Islet precursor cell (in vitro differentiated cells): ENCODE measurements around the gene QRFP.

Experiments
- DNase-seq: peaks from one replicate; pipeline ENCODE4 v3.0.0-alpha.2; 2018

QRFP gene, protein sequence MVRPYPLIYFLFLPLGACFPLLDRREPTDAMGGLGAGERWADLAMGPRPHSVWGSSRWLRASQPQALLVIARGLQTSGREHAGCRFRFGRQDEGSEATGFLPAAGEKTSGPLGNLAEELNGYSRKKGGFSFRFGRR

DNA sequence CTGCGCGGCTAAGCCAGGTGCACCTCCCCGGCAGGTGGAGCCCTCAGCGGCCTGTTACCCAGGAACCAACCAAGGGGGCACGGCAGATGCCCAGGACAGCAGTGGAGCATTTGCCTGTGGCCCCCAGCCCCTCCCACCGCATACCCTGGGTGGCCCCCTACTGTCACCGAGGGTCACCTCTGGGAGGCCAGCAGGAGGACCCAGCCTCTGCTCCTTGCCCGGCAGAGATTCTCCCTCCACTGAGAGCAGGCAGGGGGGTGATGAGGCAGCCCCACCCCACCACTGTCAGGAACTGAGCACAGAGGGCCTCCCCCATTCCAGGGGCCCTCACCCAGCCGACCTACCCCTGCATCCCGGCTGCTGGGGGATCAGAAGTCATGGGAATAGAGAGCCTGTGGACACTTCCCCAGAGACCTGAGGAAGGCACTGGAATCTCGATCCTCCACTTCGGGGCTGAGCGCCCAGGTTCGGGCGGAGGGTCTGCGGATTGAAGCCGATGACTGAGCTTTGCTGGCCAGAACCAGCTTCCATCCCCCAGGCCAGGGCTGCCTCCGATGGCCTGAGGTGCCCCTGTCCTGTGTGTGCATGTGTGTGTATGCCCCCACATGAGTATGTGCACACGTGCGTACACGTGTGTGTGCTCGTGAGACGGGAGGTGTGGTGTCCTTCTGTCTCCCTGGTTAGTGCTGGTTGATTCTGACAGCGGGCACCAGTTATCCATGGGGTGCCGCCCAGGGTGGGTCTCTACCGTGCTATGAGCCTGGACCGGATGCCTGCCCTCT lies at the start of gene QRFP:
Gene QRFP (minus strand): TSS at position 580 of the 782 bp plus-strand sequence. CDS start 2,974 bp downstream, outside the sequence.
- no peak for DNase-seq

DNA sequence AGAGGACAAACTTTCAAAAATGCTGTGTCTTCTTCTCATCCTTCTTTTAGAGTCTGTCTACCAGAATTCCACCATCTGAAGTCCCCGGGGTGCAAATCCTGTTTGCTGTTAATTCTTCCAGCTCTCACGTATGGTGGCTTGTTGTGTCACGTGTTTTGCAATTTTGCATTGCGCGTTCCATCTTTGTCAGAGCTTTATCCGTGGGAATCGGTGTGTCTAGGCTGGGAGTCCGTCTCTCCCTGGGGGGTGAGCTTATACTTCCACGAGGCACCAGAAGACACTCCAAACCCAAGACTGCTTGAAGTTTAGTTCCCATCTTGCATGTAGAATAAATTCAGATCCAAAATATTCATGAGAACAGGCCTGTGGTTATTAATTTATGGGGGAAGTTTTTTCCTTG lies 48.6 kb upstream of the QRFP start:
- DNase-seq: peak; percentile 38

DNA sequence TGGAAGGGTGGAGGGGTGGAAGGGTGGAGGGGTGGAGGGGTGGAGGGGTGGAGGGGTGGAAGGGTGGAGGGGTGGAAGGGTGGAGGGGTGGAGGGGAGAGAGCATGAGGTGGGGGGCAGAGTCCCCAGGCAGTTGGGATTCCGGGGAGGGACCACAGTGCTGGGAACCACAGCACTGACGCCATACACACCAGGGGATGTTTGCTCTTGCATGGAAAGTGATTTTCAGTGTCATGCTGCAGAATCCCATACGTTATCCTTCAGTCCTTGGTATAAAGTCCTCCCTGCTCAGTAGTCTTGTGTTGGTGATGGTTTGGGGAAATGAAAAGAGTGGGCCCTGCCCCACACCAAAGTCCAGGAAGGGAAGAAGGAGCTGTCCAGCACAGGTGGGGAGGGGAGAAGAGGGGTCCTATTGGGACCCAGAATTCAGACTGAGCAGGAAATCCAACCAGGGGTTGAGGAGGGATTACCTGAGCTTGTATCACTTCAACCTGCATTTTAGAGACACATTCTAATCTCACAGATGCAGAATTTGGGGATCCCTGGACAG lies 48.0 kb upstream of the QRFP start:
- DNase-seq: peak; percentile 37

DNA sequence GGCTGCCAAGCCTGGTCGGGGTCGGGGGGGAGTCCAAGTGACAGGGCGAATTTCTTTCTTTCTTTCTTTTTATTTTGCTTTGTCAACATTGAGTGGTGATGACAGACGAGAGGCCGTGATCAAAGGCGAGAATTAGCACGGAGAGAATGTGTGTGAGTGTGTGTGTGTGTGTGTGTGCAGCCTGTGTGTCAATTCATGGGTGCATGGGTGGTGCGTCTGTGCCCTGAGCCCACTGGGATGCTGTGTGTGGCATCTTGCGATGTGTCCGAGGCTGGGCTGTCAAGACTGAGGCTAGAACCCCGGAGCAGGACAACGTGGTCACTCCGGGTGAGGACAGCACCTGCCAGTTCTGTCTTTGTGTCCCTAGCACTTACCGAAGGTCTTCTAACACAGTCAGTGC lies 47.2 kb upstream of the QRFP start:
- DNase-seq: no peak

DNA sequence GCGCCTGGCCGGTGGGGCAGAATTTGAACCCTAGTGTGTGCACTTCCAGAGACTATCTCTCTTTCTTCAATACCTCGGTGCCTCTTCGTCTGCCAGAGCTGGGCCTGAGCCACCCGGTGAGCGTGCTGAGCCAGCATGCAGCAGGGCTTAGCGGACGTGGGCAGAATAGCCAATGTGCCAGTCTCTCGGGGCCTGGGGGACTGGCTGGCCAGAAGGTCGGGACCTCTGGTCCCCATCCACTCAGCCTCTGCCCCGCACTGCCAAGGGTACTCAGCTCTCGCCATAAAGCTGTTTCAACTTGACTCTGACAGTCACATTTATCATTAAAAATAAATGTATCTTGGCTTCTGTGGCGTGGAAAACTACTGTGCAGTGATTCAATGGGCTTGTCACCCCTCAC lies 46.6 kb upstream of the QRFP start:
- no peak for DNase-seq

DNA sequence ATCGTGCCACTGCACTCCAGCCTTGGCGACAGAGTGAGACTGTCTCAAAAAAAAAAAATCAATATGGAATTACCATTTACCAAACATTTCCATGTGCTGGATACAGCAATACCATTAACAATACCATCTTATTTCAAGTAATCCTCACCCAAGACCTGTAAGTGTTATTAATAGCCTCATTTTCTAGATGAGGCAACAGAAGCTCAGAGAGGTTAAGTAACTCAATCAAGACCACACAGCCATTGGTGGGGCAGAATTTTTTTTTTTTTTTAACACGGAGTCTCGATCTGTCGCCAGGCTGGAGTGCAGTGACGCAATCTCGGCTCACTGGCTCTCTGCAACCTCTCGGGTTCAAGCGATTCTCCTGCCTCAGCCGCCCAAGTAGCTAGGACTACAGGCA lies 46.1 kb upstream of the QRFP start:
- DNase-seq: no peak

DNA sequence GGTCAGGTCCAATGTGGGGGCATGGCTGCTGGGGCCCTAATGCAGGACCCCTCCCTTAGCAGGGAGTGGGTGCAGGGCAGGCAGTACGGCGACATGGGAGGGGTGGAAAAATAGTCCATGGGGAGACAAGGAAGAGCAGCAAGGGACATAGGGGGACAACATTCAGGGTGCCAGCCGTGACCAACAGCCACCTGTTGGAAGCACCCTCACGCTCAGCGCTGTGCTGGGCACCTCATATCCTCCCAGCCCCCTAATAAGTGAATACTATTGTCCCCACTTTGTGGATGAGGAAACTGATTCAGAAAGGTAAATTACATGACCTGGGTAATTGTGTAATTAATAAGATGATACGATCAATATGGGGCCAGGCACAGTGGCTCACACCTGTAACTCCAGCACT lies 45.5 kb upstream of the QRFP start:
- DNase-seq: no peak

DNA sequence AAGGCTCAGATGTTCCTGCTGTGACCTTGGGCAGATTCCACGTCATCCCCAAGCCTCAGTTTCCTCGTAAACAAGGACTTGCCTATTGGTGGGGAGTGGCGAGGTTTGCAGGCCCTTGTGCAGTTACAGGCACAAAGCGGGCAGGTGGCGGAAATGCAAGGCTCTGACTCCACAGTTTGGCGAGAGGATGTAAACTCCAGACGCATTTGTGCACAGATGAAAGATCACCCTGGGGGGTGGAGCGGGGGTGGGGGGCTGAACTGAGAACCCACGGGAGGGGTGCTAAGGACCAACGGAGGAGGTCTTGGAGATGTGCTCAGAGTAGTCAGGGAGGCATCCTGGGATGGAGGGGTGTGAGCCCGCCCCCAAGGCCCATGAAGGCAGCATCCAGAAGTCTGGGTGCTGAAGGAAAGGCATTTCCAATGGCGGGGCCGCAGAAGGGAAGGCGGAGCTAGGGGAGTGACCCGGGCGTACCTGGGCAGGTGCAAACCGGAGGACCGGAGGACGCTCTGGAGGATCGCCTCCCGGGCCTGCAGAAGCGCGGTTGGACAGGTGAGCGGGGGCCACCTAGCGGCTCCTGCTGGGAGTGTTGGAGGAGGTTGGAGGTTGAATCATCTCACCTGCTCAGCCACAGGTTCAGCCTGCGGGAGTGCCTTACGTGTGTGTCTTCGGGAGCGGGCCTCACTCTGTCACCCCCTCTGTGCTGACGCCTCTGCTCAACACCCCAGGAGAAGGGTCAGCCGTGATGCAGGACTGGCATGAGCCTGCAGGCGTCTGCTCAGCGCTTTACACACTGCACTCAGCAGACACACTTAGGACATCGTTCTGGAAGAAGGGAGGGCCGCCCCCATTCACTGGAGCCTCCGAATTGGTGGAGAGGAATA lies 44.3 kb upstream of the QRFP start:
- peak; percentile 94 for DNase-seq

DNA sequence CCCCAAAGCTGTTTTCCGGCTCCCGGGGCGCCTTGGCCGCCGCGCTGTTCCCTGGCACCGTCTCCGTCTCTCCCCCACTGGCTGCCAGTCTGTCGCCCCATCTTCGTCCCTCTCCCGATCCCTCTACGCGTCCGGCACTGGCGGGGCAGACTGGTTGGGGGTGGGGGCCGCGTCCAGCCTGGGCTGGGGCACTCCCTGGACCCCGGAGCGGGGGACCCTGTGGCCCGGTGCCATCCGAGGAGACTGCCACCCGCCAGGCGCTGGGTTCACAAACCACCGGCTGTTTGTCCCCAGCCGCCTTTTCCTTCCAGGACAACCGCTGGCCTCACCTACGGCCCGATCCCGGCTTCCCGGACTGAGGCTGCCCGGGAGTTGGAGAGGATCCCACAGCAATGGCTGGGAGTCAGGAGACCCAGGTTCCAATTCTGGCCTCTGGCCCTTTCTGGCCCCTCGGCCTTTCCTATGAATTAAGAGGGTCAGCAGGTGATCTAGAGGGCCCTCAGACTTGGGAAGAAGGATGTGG lies 43.5 kb upstream of the QRFP start:
- peak; percentile 53 for DNase-seq

DNA sequence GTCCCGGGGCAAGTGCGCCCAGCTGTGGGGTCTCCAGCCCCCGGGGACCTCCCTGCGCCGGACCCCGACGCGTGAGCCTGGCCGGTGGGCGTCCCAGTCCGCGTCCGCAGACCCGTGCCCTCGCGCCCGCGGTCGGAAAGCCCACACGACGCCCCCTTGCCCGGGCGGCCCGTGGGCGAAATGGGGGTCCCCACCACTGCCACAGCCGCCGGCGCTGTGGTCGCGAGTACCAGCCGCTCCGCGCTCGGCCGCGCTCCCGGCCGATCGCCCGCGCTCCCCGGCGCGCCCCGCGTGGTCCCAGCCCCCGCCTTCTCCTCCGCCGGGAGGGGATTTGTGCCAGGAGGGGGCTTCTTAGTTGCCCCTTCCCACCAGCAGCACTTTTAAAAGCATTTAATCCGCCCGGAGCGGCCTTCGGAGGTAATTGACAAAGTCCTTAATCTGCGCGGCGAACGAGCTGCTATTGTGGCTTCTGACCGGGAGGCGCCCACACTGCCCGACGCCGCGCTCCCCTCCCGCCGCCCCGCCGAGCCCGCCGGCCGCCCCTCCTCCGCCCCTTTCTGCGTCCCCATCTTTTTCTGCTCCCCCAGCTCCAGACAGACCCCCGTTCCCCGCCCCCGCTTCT lies 42.9 kb upstream of the QRFP start:
- DNase-seq: no peak

DNA sequence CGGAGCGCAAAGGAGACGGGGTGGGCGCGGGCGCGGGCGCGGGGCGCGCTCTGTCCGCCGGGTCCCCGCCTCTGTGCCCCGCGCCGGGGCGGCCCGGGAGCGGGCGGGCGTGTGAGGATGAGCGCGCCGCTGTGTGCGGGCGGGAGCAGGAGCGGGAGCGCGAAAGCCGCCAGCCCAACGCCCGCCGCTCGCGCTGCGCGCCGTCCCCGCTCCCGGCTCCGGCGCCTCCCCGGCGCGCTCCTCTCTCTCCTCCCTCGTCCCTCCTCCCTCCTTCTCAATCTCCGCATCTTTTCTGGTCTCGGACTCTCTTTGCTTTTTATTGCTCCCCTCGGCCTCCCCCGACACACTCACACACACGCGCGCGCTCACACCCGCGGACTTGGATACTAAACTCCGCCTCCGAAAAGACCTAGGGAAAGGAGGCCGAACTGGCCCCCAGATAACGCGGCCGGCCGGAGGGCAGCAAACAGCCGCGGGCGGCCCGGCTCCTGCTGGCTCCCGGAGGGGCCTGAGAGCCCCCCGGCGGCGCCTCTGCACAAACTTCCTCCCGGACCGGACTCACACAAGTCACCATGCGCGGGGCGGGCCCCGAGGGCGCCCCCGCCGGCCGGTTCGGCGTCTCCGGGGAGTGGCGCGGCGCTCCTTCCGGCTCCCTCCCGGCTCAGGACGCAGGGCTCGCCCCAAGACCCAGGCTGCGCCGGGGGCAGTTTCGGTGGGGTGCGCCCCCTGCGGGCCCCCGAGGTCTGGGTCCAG lies 42.2 kb upstream of the QRFP start, which contains the start of gene FIBCD1:
Gene FIBCD1 (minus strand): TSS at position 596 of the 753 bp plus-strand sequence. CDS start 640 bp downstream, outside the sequence.
- DNase-seq: peak; percentile 70

DNA sequence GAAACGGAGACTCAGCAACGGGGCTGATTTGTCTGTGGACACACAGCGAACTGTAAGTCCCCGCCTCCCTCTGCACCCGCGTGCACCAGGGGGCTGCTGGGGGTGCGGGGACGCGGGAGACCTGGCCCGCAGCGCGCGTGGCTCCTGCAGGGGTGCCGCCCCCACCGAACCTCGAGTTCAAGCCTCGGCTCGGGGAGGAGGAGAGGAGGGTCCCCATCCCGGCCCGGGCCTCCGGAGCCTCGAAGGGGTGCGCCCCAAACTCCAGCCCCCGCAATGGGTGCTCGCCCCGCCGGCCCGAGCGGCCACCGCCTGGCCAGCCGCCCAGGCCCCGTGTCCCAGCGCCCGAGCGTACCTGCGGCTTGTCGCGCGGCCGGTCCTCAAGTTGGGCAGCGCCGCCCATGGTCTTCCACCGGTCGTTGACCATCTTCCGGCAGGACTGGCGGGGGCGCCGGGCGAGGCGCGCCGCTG lies 41.6 kb upstream of the QRFP start:
- peak; percentile 64 for DNase-seq

DNA sequence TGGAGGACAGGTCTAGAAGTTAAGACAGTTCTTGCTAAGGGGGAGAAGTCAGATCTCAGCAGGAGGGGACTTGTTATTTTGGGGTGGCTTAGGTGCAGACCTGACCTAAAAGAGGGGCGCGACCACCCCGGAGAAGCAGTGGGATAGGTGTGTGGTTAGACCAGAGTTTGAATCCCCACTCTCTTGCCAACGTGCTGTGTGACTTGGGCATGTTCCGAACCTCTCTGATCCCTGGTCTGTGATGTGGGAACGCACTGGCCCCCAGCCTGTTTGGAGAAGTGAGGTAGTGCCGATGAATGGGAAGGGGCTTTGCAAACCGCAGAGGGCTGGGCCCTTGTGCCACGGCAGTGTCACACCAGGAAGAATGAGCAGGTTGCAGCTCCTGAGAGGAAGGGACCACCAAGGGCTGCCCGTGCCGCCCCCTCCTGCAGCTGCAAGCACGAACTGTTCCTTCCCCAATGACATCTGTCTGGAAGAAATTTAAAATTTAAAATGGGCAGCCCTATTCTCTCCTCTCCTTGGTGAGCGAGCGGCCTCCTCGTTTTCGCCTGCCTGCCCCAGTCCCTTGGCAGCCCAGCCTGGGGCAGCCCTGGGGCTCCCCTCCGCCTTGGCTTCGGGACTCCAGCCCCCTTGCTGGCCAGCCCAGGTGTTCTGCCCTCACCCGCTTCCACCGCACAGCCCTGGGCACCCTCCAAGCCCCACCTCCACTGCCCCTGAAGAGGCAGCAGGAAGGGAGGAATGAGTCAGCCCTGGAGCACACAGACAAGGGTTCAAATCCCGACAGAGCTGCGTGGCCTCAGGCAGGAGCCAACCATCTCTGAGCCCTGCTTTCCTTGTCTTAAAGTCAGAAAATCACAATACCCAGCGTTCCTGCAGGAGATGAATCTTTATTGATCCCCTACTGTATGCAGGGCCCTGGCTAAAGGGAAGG lies 40.8 kb upstream of the QRFP start:
- DNase-seq: peak; percentile 47

DNA sequence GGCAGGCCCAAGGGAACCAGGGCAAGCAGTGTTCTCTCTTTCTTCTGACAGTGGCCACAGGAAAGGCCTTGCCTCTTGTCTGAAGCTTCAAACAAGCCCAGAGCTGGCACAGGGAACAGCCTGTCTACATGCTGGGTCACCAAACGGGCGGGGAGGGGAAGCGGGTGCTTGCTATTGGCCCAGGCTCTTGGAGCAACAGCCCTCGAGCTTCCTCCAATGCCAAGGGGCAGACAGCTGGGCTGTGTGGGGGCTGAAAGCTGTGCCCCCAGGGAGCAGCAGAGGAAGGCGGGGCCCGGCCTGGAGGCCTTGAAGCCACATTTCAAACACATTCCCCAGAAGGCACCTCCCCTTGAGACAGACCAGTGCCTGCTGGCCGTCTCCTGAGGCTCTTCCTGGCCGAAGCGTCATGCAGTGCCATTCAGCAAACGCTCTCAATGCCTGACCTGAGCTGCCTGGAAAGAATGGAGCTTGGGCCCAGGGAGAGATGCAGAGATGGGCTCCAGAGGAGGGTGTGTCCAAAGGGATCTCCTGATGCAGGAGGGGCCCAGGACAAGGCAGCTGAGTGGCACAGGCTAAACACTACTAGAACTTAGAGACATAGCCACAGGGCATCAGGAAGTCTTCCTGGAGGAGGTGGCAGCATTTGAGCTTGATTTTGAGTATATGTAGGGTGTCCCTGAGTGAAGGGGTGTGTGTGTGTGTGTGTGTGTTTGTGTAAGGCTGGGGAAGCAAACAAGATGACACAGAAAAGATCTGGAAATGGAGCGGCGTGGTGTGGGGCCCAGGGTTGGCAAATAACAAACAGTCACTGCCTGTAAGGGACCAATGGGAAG lies 39.9 kb upstream of the QRFP start:
- DNase-seq: peak; percentile 96

DNA sequence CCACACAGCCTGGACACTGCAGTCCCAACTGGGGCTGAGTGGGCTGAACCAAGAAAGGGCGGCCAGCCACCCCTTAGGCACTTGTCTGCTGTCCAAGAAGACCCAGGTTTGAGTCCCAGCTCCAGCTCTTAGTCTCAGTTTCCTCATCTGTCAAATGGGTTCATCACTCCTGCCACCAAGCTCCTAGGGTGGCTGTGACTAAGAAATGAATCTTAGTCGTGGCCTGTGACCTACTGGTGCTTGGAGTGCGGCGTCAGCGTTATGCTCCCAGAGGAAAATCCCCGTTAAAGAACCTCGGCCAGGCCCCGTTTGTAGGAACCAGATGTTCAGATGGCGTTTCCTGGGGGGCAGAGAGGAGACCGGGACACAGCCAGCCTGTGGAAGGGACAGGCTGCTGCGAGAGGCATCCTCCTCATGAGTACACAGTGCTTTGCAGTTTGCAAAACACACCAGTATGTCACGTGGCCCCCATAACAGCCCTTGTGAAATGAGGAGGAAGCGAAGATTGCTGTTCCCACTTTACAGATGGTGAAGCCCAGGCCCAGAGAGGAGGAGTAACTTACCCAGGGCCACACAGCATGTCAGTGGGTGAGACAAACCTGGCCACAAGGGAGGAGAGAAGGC lies 39.1 kb upstream of the QRFP start:
- DNase-seq: no peak

DNA sequence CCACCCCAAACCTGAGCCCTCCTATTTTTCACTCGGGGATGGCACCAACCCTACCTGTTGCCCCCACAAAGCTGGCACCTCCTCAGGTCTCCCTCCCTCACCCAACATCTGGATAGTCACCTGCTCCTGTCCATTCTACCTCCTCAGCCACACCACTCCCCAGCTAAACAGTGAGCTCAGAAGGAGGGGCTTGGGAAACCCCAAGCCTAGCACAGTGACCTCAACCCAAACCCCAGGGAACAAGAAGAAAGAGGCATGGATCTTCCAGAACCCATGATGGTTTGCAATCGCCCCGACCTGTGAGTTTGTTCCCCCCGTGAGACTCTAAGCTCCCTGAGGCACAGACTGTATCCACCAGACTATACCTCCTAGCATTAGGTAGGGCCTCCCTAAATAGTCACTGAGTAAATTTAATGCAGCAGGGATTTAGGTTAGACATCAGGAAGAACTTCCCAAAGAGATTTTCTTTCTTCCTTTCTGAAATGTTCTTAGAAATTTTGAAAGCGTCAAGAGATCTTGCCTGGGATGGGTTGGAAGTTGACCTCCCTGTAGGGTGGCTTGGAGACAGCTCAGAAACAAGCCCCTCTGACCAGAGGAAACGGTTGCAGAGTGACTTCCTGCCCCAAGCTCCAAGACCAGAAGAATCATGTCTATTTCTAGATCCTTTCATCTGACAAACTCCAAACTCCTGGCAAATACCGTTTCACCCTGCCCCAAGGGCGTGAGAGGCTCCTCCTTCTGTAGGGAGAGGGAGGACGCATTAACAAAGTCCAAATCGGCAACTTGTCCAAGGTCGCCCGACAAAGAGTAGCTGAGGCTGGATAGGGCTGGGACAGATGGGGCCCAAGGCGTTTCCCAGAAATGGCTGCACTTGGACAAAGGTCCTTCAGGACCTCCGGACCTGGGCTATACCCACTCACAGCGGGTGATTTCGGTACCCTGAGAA lies 38.4 kb upstream of the QRFP start:
- peak; percentile 63 for DNase-seq

DNA sequence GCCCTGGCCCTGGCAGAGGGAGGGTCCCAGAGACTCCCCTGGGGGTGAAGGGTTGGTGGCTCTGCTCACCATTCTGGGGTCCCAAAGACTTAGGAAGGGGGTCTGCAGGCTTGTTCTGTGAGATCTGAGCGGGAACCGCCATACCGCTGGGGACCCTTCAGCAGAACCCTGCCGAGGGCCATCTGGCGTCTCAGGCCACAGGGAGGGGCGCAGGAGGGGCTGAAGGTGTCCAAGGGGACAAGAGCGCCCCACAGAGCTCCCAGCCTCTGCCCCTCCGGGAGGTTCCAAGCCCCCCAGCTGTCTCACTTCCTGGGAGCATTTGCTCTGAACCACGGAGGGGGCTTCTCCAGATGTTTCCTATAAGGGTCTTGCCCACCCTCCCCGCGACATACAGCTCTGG lies 37.6 kb upstream of the QRFP start:
- peak; percentile 42 for DNase-seq
